Caco-2 (cell line): Measurements from ENCODE around the gene CUL9. TPM values are rescaled to one million over a fixed set of nuclear protein-coding genes. Genes with fewer than 3 reads are reported as not detected.

Experiments
- BruUV-seq: library from RNA; stranded (reverse); fragments of 400-500 nt; replicated peaks from 2 replicates; lab custom pipeline; 2021; lab: Mats Ljungman, UMichigan
- CTCF ChIA-PET: fragments of 300-600 bp; sonication (Branson Sonifier 250); formaldehyde crosslinking; loops from one replicate; lab custom pipeline; 2022; ENCODE audit warnings: antibody characterized with exemption; lab: Charles Lee
- POLR2A ChIA-PET: fragments of 300-600 bp; sonication (Branson Sonifier 250); formaldehyde crosslinking; loops from one replicate; lab custom pipeline; 2022; ENCODE audit warnings: antibody characterized with exemption; lab: Charles Lee
- DNase-seq, 2 experiments: peaks; one replicate each; pipeline versions ENCODE4 v3.0.0 to v3.0.0-alpha.2; 2020 to 2022
- H3K27me3 ChIP-seq: replicated peaks from 2 replicates; pipeline ENCODE4 v1.6.0; 2011; ENCODE audit warnings: low read length; ENCODE audit not compliant: control insufficient read depth, insufficient read depth
- H3K36me3 ChIP-seq: 2 replicates; pipeline ENCODE4 v1.5.1; 2011; ENCODE audit warnings: low read length; ENCODE audit not compliant: control insufficient read depth, insufficient read depth
- H3K4me1 ChIP-seq: fragments of 250-450 bp; sonication (Bioruptor Pico); 2 replicates; pipeline ENCODE4 v1.5.1; 2020; ENCODE audit warnings: mild to moderate bottlenecking
- H3K4me3 ChIP-seq: 2 replicates; pipeline ENCODE4 v1.5.1; 2011; ENCODE audit warnings: low read depth, mild to moderate bottlenecking, control low read depth, low read length
- H3K9me3 ChIP-seq: fragments of 250-450 bp; sonication (Bioruptor Pico); 2 replicates; pipeline ENCODE4 v1.5.1; 2020; ENCODE audit warnings: mild to moderate bottlenecking, moderate library complexity
- H3K27ac Mint-ChIP-seq: one replicate; pipeline ENCODE4 v1.8.0; 2022; ENCODE audit warnings: mixed read lengths; ENCODE audit not compliant: unreplicated experiment
- H3K27me3 Mint-ChIP-seq: one replicate; pipeline ENCODE4 v1.8.0; 2022; ENCODE audit warnings: mixed read lengths; ENCODE audit not compliant: insufficient read depth, unreplicated experiment
- H3K36me3 Mint-ChIP-seq: one replicate; pipeline ENCODE4 v1.8.0; 2022; ENCODE audit warnings: mild to moderate bottlenecking, mixed read lengths; ENCODE audit not compliant: insufficient read depth, unreplicated experiment
- H3K4me1 Mint-ChIP-seq: one replicate; pipeline ENCODE4 v1.8.0; 2022; ENCODE audit warnings: low read depth, mixed read lengths; ENCODE audit not compliant: unreplicated experiment
- H3K4me3 Mint-ChIP-seq: one replicate; pipeline ENCODE4 v1.8.0; 2022; ENCODE audit warnings: mild to moderate bottlenecking, moderate library complexity, mixed read lengths; ENCODE audit not compliant: unreplicated experiment
- H3K9me3 Mint-ChIP-seq: one replicate; pipeline ENCODE4 v1.8.0; 2022; ENCODE audit warnings: mixed read lengths; ENCODE audit not compliant: unreplicated experiment
- intact Hi-C: fragments of 100-400 bp; cut with micrococcal nuclease; formaldehyde crosslinking; loops from one replicate; pipeline ENCODE4 v1.10.0; 2022; ENCODE audit not compliant: unreplicated experiment
- total RNA-seq: library from RNA; stranded (reverse); gene quantifications from 2 replicates; pipeline ENCODE4 v1.2.3, GENCODE V29; 2022
- TF ChIP-seq, protein P1 (sequence below), 2 experiments: fragments of 200-600 bp in 1 of 2; IDR thresholded peaks; 1 replicate in 1 of 2; 2 replicates in 1 of 2; pipeline versions ENCODE4 v1.5.1 to v1.8.0; 2011 to 2022; ENCODE audit warnings: antibody characterized with exemption in 1 of 2, control low read depth in 1 of 2, inconsistent platforms in 1 of 2, low read depth in 1 of 2, low read length in 1 of 2, mild to moderate bottlenecking in 1 of 2, moderate library complexity in 1 of 2; ENCODE audit not compliant: insufficient read depth in 1 of 2, severe bottlenecking in 1 of 2, unreplicated experiment in 1 of 2

CUL9 gene
- total RNA-seq, 1 experiment from 2014 or later, result 16.7 TPM

DNA sequence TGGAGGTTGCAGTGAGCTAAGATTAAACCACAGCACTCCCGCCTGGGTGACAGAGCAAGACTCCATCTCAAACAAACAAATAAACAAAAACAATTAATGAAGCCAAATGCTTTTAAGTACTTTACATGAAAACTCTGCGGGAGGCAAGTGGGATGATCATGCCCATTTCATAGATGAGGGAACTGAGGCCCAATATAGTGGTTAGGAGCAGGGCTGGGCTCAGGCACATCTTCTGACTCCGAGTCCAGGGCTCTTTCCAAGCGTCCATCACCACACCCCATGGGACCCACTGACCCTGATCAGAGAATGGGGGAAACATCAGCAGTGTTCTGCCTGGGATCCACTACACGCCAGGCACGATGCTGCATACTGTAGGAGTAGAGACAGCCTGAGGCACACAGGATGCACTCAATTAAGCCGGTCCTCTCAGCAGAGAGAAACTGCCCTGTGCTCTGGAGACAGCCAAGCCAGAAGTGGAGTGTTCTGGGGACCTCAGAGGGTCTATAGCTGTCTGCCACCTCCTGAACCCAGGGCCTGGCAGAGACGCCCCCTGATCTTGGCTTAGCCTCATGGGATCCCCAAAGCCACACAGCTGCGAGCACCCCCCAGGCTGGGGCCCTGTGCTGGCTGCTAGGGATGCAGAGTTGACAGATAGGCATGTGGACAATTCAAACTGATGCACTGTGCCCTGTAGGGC, 74.8 kb downstream of the CUL9 start:
- TF ChIP-seq, protein P1, sequence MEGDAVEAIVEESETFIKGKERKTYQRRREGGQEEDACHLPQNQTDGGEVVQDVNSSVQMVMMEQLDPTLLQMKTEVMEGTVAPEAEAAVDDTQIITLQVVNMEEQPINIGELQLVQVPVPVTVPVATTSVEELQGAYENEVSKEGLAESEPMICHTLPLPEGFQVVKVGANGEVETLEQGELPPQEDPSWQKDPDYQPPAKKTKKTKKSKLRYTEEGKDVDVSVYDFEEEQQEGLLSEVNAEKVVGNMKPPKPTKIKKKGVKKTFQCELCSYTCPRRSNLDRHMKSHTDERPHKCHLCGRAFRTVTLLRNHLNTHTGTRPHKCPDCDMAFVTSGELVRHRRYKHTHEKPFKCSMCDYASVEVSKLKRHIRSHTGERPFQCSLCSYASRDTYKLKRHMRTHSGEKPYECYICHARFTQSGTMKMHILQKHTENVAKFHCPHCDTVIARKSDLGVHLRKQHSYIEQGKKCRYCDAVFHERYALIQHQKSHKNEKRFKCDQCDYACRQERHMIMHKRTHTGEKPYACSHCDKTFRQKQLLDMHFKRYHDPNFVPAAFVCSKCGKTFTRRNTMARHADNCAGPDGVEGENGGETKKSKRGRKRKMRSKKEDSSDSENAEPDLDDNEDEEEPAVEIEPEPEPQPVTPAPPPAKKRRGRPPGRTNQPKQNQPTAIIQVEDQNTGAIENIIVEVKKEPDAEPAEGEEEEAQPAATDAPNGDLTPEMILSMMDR (IDR thresholded peaks at IDR 0.05; ENCODE audit: insufficient read depth in 1 of 2, low read depth in 1 of 2, low read length in 1 of 2, severe bottlenecking in 1 of 2, unreplicated experiment in 1 of 2), result no peak
- BruUV-seq, result no TSS peak
- CTCF ChIA-PET, result interaction anchor here (0.6 kb wide), 1 partner anchor 180 kb away, joined by 3 read pairs; no protein-coding TSS in a partner anchor
- Mint-ChIP-seq H3K4me3 (no peak overlapping the region), H3K9me3 (no peaks in the 10 kb centered on the region), H3K36me3 (no peaks in the 10 kb centered on the region), H3K27ac (no peak overlapping the region), H3K4me1 (peaks cover 4% of the 10 kb centered on the region), H3K27me3 (peaks cover 3% of the 10 kb centered on the region)
- Histone ChIP-seq H3K4me3 (no peak overlapping the region), H3K27me3 (no peaks in the 10 kb centered on the region), H3K4me1 (peaks cover 2% of the 10 kb centered on the region), H3K36me3 (no peaks in the 10 kb centered on the region), H3K9me3 (no peaks in the 10 kb centered on the region)
- intact Hi-C loops, result no loop called here
- POLR2A ChIA-PET, result no interaction called here
- DNase-seq, result no peak

DNA sequence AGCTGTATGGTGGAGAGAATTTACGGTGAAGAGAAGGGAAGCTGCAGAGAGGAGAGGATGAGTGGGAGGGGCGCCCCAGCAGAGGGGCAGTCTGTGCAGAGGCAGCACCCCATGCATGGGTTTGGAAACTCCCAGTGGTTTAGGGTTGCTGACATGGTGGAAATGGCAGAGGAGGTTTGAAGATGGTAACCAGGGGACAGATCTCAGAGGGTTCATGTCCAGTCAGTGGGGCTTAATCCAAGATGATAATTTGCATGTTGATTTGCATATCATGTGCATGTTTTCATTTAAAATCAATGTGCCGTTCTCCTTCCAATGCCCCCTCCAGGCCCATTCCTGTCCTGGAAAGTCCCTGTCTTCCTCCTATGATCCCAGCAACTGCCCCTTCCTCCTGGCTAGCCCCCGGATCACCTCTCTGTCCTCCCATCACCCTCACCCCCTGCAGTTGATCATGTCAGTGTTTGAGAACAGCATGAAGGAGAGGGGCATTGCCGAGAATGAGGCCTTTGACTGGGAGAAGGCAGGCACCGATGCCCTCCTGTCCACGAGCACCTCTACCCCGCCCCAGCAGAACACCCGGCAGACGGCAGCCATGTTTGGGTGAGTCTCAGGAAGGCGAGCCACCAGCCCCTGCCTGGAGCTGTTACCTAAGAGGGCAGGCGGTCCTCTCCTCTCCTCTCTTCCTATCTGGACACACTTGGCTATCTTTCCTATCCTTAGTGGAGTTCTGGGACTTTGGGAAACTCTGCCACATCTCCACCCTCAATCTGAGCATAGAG, 75.6 kb downstream of the CUL9 start:
- ChIA-PET POLR2A (no interaction called here), CTCF (no interaction called here)
- Mint-ChIP-seq H3K36me3 (no peaks in the 10 kb centered on the region), H3K27ac (no peak overlapping the region), H3K4me1 (peaks cover 11% of the 10 kb centered on the region), H3K27me3 (peaks cover 3% of the 10 kb centered on the region), H3K4me3 (no peak overlapping the region), H3K9me3 (no peaks in the 10 kb centered on the region)
- peaks cover 10% of the 10 kb centered on the region for H3K4me1 ChIP-seq
- H3K4me3 ChIP-seq, result no peak overlapping the region
- TF ChIP-seq, protein P1 (IDR thresholded peaks at IDR 0.05; ENCODE audit: insufficient read depth in 1 of 2, low read depth in 1 of 2, low read length in 1 of 2, severe bottlenecking in 1 of 2, unreplicated experiment in 1 of 2), result no peak
- DNase-seq, result no peak
- BruUV-seq, result no TSS peak
- intact Hi-C loops, result no loop called here
- no peaks in the 10 kb centered on the region for H3K36me3 ChIP-seq
- no peaks in the 10 kb centered on the region for H3K27me3 ChIP-seq
- H3K9me3 ChIP-seq, result no peaks in the 10 kb centered on the region

DNA sequence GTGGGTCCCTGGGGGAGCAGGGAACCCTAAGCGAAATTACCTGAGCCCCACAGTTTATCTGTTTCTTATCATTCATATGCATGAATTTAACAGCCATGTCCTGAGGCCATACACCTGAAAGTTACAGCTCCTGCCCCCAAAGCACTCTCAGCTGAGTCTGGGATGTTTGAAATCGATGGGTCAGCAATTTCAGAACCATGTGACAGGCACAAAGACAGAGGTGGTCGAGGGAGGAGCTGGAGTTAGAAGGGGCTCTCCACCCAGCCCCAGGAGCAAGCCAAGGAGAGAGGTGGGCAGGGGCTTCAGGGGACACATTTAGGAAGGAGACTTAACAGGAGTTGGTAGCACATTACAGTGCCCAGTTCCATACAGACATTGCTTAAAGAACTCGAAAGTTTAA, 76.2 kb downstream of the CUL9 start:
- Histone ChIP-seq H3K9me3 (no peaks in the 10 kb centered on the region), H3K4me3 (no peak overlapping the region), H3K27me3 (no peaks in the 10 kb centered on the region), H3K4me1 (peaks cover 16% of the 10 kb centered on the region), H3K36me3 (no peaks in the 10 kb centered on the region)
- Mint-ChIP-seq H3K27me3 (no peaks in the 10 kb centered on the region), H3K4me1 (peaks cover 11% of the 10 kb centered on the region), H3K27ac (no peak overlapping the region), H3K36me3 (no peaks in the 10 kb centered on the region), H3K4me3 (no peak overlapping the region), H3K9me3 (no peaks in the 10 kb centered on the region)
- DNase-seq, result no peak
- TF ChIP-seq, protein P1 (IDR thresholded peaks at IDR 0.05; ENCODE audit: insufficient read depth in 1 of 2, low read depth in 1 of 2, low read length in 1 of 2, severe bottlenecking in 1 of 2, unreplicated experiment in 1 of 2), result no peak
- ChIA-PET POLR2A (no interaction called here), CTCF (no interaction called here)
- no TSS peak for BruUV-seq
- intact Hi-C loops, result no loop called here
